ENCODE results near the gene GNAS.

GNAS gene

GRCh38 chr20:58854638-58855471 lies 2.3 kb downstream of the GNAS start:
- no peak for DNase-seq (ENCODE audit: low read depth)

DNA sequence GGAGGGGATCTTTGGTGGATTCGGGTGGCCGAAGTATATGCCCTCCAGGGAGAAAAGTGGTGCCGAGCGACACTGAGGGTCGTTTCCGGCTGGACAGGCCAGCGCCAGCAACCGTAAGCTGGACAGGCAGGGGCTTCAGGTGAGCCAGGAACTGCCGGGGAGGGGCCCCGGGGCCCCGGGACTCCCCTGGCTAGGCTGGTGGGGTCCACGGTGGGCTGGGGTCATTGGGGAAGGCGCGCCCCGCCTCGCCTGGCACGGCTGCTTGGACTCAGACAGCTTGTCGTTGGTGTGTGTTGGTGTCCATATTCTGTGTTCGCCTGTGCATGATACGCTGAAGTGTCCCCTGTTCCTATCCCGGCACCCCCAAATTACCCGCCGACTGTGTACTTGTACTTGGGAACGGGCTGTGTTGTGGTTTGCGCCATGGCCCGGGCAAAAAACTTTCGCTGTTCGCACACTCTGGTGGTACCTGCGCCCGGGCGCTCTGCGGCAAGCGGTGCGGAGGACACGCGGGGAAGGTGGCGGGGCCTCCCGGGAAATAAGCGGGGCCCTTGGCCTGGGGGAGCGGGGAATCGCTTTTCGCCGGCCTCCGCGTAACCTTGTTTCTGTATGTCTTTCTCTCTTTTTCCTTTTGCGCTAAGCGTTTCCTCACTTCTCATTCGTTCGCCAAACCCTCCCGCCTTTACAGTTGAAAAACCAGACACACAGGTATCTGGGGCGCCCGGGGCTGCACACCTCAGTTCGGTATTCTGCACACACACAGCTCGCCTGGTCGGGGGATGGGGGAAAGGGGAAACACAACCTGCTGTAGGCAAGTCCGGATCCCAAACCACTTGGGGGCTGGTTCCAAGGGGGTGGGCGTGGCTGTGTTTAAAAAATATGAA lies 3.2 kb downstream of the GNAS start:
- no peak for DNase-seq (ENCODE audit: low read depth)

- DNase-seq (ENCODE audit: low read depth): no peak
Observed at GRCh38 chr20:58863044-58863790, 10.7 kb downstream of the GNAS start.

DNA sequence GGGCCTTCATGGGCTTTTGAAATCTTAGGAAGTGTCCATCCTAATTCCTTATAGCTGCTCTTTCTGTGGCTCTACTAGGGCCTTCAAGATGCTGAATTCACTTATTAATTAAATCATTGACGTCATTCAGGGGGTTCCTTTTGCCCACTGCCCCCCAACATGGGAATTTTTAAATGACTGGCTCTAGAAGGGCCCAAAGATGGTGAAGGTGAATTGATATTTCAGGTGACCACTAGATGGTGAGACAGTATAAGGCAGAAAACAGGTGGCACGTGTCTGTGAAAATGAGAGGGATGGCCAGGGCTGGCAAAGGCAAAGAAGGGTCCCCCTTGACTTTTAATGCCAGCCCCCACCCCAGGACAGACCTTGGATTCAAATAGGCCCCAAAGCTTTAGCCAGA lies 11.8 kb downstream of the GNAS start:
- no peak for DNase-seq (ENCODE audit: low read depth)

- no peak for DNase-seq (ENCODE audit: low read depth)
Observed at GRCh38 chr20:58865843-58866242, 13.3 kb downstream of the GNAS start.

- DNase-seq (ENCODE audit: low read depth): no peak
Observed at GRCh38 chr20:58867211-58867610, 14.7 kb downstream of the GNAS start.

DNA sequence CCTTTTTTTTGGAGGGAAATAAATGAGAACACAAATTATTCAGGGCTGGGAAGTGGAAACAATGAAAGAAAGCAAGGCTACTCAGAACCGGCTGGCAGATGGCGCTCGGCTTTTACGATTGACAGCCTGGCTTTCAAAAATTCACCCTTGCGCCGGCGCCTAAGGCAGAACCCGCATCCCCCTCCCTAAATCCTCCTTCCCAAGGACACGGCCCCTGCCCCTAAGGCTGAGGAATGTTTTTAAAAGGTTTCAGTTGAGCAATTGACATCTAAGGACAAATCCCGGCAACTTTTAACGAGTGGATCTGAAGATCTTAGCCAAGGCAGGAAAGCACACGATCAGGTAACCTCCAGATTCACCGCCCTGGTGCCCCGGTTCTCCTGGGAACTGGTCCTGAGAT lies 16.3 kb downstream of the GNAS start:
- DNase-seq (ENCODE audit: low read depth): no peak

- no peak for DNase-seq (ENCODE audit: low read depth)
Observed at GRCh38 chr20:58869662-58870227, 17.2 kb downstream of the GNAS start.

GRCh38 chr20:58870293-58871014 lies 17.9 kb downstream of the GNAS start:
- no peak for DNase-seq (ENCODE audit: low read depth)

- DNase-seq (ENCODE audit: low read depth): no peak
Observed at GRCh38 chr20:58871533-58872102, 19.1 kb downstream of the GNAS start.

DNA sequence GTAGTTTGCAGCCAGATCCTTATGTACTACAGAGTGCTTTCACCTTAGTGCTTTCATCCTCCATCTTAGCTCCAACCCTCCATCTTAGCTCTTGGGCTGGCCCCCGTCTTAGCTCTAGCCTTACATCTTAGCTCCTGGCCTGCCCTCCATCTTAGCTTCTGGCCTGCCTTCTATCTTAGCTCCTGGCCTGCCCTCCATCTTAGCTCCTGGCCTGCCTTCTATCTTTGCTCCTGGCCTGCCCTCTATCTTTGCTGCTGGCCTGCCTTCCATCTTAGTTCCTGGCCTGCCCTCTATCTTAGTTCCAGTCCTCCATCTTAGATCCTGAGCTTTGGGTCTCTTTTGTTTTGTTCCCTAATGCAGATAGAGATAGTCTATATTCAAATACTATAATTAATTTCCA lies 22.0 kb downstream of the GNAS start:
- DNase-seq (ENCODE audit: low read depth): no peak

DNA sequence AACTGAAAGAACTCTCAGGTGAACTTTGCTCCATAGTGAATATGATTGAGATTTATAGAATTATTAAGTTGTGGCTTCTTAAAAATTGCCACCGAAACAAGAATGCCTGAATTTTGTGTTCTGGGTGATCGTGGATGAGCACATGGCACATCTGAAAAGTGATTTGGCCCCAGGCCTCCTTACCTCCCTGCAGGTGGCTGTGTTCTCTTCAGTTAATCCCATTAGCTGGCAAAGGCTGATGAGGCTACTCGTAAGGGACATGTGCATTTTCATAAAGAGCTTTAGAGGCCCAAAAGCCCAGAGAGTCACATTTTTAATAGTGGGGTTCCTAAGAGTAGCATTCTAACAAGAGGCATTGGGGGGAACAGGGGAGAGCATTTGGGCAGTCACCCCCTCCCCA lies 22.6 kb downstream of the GNAS start:
- no peak for DNase-seq (ENCODE audit: low read depth)

- no peak for DNase-seq (ENCODE audit: low read depth)
Observed at GRCh38 chr20:58875541-58876134, 23.1 kb downstream of the GNAS start.

GRCh38 chr20:58876437-58876836 lies 23.9 kb downstream of the GNAS start:
- no peak for DNase-seq (ENCODE audit: low read depth)

- no peak for DNase-seq (ENCODE audit: low read depth)
Observed at GRCh38 chr20:58877050-58877975, 24.8 kb downstream of the GNAS start.

DNA sequence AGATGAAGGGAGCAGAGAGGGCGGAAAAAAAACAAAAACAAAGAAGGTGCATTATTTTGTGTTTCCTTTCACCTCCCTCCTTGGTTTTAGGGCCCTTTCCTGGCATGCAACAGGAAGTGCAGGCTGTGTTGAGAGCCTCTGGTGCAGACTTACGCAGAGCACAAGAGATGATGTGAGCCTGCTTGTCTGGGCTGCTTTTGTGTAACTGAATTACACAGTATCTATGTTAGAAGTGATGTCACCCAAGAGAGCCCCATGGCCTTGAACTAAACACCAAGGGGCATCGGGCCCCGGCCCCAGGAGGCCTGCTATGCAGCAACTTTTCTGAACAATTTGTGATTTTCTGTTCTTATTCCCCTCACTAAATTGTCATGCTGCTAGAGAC lies 25.5 kb downstream of the GNAS start:
- DNase-seq (ENCODE audit: low read depth): no peak

DNA sequence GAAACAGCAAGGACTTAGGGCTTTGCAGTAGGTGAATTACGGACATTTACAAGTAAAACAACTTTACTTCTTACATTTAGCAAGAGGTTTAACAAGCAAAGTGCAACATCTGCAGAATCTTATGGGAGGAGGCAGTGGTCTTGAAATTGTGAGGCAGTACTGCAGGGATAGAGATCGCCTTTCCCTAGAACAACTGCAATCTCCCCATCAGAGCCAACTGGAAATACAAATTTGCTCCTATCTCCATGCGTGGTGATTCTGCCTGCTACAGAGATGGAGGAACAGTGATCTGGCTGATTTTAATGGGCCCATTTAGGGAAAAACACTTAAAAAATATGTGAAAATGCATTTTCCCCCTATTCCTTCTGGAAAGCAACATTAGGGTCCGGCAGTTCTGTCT lies 25.9 kb downstream of the GNAS start:
- no peak for DNase-seq (ENCODE audit: low read depth)

DNA sequence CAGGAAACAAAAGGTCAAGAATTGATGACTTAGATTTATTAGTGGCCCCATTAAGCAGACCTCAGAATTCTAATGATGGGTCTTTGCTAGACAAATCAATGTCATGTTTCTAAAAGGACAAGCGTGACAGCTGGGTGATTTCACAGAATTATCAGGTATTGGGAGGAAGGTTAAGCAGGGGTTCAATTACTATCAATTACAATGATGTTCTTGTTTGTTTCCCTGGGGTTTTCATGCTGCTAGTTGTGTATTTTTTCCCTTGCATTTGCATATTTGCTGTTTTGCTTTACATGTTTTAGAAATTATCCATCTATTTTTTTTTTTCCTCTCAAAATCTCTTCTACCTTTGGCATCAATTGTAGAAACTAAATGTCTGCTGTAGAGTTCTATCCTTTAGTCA lies 27.9 kb downstream of the GNAS start:
- no peak for DNase-seq (ENCODE audit: low read depth)

GRCh38 chr20:58880994-58881752 lies 28.7 kb downstream of the GNAS start:
- DNase-seq (ENCODE audit: low read depth): no peak

All from stimulated activated CD8-positive, alpha-beta memory T cell treated with anti-CD3 and anti-CD28 coated beads, Interleukin-15, amount 100 ng/mL, for 24 hours (primary cell).